PC-9 (cell line): ENCODE results near the gene CFAP251.

Experiments used
- CTCF ChIP-seq: fragments of 200-600 bp; sonication (generic); conservative IDR thresholded peaks from 2 replicates; pipeline ENCODE4 v1.6.1; 2017; ENCODE audit warnings: mixed run types, antibody characterized with exemption, mild to moderate bottlenecking, moderate library complexity
- EZH2 ChIP-seq: fragments of 200-600 bp; sonication (generic); IDR thresholded peaks from 2 replicates; pipeline ENCODE4 v1.8.0; 2017; ENCODE audit warnings: antibody characterized with exemption, low read depth

DNA sequence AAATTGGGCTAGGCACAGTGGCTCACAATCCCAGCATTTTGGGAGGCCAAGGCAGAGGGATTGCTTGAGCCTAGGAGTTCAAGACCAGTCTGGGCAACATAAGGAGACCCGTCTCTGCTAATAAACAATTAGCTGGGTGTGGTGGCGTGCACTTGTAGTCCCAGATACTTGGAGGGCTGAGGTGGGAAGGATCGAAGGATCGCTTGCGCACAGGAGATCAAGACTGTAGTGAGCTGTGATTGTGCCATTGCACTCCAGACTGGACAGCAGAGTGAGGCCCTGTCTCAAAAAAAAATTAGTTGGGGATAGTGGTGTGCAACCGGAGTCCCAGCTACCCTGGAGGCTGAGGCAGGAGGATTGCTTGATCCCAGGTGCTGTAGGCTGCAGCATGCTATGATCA, 64.6 kb downstream of the CFAP251 start:
- TF ChIP-seq EZH2 (no peak), CTCF (no peak)
